Coronary artery (tissue), 2 donors: ENCODE measurements around the gene FILIP1.

Experiments used
- DNase-seq: peaks from one replicate; pipeline ENCODE4 v3.0.0-alpha.2; 2017; ENCODE audit warnings: low spot score
- H3K27ac ChIP-seq, 2 donors: fragments of 200-600 bp; sonication (generic); one replicate each; pipeline ENCODE4 v1.5.1; 2016 to 2019
- H3K4me3 ChIP-seq: fragments of 200-600 bp; sonication (generic); 2 replicates; pipeline ENCODE4 v1.5.1; 2016; ENCODE audit warnings: mild to moderate bottlenecking, moderate library complexity
- TF ChIP-seq, protein P1 (sequence below): fragments of 200-600 bp; sonication (generic); IDR thresholded peaks from one replicate; pipeline ENCODE4 v1.5.1; 2019; ENCODE audit warnings: antibody characterized with exemption

FILIP1 gene

DNA sequence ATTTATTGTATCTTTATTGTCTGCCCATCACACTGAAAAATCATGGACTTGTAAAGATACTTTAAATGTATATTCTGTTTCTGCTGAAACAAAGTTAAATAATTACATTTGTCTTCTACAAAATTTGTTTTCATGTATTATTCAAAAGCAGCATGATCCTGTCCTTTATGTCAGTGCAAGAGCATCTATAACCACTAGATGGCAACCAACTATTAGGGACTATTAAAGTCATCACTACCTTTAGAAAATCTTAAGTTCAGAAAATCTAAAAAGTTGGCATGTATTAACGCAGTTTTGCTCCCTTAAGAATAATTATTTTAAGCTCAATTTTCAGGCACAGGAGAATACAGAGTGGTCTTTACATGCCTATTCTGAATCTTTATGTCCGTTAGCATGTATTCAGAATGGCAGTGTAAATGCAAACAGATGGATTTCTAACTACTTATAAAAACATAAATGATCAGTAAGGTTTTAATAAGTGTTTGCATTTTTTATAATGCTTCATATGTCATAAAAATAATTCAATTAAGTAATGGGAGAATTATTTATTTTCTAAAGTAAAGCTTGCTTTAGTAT lies 226.8 kb downstream of the FILIP1 start:
- no peak overlapping the region for H3K27ac ChIP-seq
- H3K4me3 ChIP-seq, result no peak overlapping the region
- DNase-seq, result no peak
- TF ChIP-seq, protein P1, sequence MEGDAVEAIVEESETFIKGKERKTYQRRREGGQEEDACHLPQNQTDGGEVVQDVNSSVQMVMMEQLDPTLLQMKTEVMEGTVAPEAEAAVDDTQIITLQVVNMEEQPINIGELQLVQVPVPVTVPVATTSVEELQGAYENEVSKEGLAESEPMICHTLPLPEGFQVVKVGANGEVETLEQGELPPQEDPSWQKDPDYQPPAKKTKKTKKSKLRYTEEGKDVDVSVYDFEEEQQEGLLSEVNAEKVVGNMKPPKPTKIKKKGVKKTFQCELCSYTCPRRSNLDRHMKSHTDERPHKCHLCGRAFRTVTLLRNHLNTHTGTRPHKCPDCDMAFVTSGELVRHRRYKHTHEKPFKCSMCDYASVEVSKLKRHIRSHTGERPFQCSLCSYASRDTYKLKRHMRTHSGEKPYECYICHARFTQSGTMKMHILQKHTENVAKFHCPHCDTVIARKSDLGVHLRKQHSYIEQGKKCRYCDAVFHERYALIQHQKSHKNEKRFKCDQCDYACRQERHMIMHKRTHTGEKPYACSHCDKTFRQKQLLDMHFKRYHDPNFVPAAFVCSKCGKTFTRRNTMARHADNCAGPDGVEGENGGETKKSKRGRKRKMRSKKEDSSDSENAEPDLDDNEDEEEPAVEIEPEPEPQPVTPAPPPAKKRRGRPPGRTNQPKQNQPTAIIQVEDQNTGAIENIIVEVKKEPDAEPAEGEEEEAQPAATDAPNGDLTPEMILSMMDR, result peak; percentile 63

DNA sequence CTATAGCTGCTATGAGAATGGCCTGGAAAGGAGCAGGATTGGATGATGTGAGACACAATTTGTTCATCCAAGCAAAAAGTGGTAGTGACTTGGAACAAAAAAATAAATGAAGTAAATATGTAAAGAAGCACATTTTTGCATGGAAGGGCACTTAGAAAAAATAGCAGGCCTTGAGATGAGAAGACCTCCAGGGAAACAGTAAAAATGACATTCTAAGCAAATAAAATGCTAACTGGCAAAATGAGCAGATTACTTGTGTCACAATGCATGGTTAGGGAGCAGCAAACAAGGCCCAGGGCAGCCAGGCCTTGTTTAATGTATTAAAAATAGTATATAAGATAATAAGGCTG lies 230.2 kb downstream of the FILIP1 start:
- TF ChIP-seq, protein P1, result no peak
- Histone ChIP-seq H3K4me3 (no peak overlapping the region), H3K27ac (no peak overlapping the region)
- DNase-seq, result no peak

DNA sequence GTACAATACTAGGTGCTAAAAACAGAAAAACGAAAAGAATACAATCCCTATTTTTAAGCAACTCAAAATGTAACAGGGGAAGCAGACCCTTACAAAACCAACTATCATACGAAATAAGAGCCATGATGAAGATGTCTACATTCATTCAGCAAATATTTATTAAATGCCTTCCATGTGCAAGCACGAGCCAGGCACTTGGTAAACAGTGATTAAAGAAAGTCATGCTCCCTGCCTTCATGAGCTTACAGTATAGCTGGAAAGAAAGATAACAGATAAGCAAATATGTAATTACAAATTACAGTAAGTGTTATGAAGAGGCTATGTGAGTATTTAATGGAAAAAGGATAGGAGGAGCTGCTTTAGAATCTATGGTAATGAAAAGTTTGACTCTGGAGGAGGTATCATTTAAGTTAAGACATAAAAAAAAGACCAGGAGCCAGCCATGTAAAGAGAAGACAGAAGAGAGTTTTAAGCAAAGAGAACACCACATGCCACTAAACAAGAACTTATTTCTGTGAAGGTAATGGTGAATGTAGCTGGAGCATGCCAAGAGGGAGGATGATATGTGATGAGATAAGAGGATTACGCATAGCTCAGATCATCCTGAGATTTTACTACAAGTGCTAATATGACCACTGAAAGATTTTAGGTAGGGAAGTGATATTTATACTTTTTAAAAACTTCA lies 230.7 kb downstream of the FILIP1 start:
- Histone ChIP-seq H3K4me3 (no peak overlapping the region), H3K27ac (no peak overlapping the region)
- TF ChIP-seq, protein P1, result no peak
- DNase-seq, result no peak

DNA sequence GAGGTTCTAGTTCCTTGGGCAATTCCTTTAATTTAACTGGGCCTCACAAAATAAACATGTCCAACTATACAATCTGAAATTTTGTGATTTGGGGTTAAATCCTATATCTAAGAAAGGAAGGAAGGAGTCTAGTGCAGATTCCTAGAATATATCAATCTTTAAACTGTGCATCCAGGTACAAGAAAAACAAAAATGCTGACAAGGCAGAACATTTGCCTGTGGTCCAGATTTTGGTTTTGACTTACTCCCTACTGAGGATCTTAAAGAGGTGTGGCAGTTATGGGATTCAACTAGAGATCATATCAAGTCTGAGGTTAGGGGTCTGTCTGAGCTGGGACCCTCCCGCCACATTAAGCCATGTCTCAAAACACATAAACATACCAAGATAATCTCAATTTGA lies 232.3 kb downstream of the FILIP1 start:
- DNase-seq, result no peak
- TF ChIP-seq, protein P1, result no peak
- Histone ChIP-seq H3K27ac (no peak overlapping the region), H3K4me3 (no peak overlapping the region)

DNA sequence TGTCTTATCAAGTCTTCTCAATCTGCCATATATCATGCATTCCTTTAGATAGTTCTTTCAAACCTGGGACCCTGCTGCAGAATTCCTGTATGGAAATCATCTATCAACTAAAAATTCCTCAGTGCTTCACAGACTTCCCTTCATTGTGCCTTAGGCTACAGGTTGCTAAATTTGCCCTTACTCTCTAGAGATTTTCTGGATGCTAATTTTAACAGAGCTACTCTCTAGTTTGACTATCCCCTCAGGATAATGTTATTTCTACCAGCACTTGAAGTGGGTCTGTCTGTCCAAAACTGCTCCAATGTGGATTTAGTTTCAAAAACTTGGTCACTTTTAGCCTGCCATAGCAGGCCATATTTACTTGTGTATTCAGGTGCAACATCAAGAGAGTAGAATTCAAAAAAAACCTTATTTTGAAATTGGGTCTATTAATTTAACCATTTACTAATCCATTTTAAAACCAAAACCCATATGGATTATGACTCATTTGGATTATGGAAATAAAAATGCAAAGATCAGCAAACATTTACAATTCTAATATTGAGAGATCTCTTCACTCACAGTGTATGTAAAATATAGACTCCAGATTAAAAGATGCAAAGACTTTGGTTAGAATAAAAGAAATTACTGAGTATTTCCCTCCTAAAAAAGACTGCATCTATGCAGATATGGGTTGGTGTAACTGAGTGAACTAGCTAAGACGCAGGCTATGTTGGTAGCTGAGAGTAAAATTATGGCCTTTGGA lies 236.1 kb downstream of the FILIP1 start:
- TF ChIP-seq, protein P1, result no peak
- Histone ChIP-seq H3K27ac (no peak overlapping the region), H3K4me3 (no peak overlapping the region)
- DNase-seq, result no peak

DNA sequence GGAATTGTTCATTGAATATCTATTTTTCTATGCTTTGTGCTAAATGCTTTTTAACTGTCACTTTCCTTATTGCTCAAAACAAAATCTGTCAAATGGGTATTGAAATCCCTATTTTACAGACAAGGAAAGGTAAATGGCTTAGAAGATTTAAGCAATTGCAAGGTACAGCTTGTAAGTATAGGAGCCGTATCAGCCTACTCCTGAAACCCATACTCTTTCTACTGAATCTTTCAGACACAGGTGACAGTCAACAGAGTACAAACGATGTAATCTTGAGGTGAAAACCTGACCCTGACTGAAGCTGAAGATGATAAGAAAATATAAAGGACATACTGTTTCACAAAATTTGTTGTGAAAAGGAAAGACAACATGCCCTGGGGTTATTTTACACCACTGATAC lies 243.0 kb downstream of the FILIP1 start:
- Histone ChIP-seq H3K4me3 (no peak overlapping the region), H3K27ac (no peak overlapping the region)
- TF ChIP-seq, protein P1, result no peak
- no peak for DNase-seq

DNA sequence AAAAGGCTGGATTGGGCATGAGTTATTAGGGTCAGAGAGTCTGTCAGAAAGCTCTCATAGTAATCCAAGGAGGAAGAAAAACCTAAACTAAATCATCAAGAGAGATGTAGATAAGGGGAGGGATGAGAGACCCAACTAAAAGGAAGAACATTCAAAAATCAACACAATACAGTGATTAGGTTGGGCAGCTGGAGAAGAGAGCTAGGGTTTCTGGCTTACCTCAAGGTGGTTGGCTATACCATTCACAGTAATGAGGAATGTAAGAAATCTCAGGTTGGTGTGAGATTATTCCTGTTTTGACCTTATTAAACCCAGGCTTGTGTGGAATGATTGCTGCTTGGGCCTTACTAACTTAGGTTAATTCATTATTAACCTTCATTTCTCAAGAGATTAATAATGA lies 243.8 kb downstream of the FILIP1 start:
- DNase-seq, result no peak
- TF ChIP-seq, protein P1, result no peak
- no peak overlapping the region for H3K4me3 ChIP-seq
- H3K27ac ChIP-seq, result no peak overlapping the region
